ENCODE measurements around the gene SMIM5.

SMIM5 gene

DNA sequence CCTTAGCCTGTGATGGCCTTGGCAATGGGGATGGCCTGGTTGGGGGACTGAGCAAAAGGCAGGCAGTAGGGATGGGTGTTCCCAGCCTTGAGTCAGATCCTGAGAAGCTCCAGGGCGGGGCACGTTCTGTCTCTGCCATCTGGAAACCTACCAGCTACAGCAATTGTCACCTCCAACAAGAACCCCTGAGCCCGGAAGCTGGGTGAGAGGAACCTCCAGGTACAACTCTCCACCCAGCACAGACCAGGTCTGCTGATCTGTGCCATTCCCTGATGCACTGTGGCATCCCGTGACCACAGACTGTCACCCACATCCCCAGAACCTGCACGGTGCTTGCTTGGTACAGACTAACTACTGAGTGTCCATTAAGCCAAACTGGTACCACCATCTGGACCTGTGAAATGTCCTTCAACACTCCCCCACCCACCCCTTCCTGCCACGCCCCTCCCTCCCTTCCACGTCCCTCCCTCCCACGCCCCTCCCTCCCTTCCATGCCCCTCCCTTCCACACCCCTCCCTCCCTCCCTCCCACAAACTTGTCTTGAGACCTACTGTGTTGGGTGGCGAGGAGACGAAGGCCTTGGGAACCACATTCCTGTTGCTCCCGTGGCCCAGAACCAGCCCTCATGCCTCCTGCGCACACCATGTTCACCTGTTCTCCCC is 29.1 kb upstream of the SMIM5 start:
- DNase-seq (ENCODE audit: low spot score): no peak
- in situ Hi-C loops (cut with MboI; ENCODE audit: low pct_unique_long_range_greater_than_20kb, low sequenced_read_pairs, unreplicated experiment): no loop called here
- no peak for TF ChIP-seq CTCF (IDR thresholded peaks at IDR 0.05; ENCODE audit: extremely low read depth, insufficient read depth, missing control alignments)

GRCh38 chr17:75605790-75606189 is 27.4 kb upstream of the SMIM5 start:
- in situ Hi-C loops (cut with MboI; ENCODE audit: low pct_unique_long_range_greater_than_20kb, low sequenced_read_pairs, unreplicated experiment): no loop called here
- TF ChIP-seq CTCF (IDR thresholded peaks at IDR 0.05; ENCODE audit: extremely low read depth, insufficient read depth, missing control alignments): no peak

DNA sequence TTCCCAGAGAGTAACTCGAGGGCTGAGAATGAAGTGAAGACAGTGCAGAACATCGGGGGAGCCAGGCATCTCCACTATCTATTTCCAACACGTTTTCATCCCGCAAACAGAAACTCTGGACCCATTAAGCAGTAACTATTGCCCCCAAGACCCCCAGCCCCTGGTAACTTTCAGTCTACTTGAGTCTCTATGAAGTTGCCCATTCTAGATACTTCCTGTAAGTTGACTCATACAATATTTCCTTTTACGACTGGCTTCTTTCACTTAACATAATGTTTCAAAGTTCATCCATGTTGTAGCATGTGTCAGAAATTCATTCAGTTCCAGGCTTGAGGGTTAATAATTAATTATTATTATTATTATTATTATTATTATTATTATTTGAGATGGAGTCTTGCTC is 26.1 kb upstream of the SMIM5 start:
- DNase-seq (ENCODE audit: low spot score): no peak
- in situ Hi-C loops (cut with MboI; ENCODE audit: low pct_unique_long_range_greater_than_20kb, low sequenced_read_pairs, unreplicated experiment): no loop called here
- TF ChIP-seq CTCF (IDR thresholded peaks at IDR 0.05; ENCODE audit: extremely low read depth, insufficient read depth, missing control alignments): no peak

More at GRCh38 chr17:75605790-75606189, 27.4 kb upstream of the SMIM5 start:
- DNase-seq (ENCODE audit: low spot score): no peak

DNA sequence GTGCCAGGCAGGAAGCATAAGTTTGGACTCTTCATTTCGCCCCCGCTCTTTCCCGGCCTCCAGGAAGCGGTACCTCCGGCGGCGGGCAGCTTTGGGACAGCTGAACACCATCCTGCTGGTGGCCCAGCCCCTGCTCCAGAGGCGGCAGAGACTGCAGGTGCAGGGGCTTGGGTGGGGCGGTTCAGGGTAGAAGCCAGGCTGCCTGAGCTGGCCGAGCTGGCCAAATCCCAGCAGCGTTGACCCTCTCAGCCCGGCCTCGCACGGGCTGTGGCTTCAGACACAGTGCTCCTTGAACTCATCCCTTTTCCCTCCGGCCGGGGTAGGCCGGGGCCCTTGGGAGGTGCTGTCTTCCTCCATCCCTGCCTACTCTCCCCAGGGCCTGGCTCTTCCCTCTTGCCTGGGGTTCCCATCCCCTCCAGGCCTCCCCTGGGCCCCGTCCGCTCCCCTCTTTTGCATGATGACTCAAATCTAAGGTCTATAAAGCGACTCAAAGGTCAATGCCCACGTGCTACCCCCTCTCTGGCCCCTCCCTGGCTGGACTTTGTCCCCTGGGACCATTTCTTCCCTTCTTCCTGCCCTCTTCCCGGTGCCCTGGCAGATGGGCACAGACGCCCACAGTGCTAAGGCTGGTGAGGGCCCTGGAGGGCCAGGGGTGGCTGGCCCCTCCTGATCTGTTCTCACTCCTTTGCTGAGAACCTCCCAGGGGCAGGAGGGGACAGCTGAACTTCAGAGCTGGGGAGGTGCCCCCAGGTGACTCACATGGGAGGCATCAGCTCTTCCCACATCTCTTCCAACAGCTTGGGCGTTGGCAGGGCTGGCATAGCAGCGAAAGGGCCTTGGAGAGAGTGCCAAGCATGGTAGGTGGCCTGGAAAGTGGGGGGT is 22.9 kb upstream of the SMIM5 start:
- DNase-seq (ENCODE audit: low spot score): no peak
- in situ Hi-C loops (cut with MboI; ENCODE audit: low pct_unique_long_range_greater_than_20kb, low sequenced_read_pairs, unreplicated experiment): no loop called here
- no peak for TF ChIP-seq CTCF (IDR thresholded peaks at IDR 0.05; ENCODE audit: extremely low read depth, insufficient read depth, missing control alignments)

DNA sequence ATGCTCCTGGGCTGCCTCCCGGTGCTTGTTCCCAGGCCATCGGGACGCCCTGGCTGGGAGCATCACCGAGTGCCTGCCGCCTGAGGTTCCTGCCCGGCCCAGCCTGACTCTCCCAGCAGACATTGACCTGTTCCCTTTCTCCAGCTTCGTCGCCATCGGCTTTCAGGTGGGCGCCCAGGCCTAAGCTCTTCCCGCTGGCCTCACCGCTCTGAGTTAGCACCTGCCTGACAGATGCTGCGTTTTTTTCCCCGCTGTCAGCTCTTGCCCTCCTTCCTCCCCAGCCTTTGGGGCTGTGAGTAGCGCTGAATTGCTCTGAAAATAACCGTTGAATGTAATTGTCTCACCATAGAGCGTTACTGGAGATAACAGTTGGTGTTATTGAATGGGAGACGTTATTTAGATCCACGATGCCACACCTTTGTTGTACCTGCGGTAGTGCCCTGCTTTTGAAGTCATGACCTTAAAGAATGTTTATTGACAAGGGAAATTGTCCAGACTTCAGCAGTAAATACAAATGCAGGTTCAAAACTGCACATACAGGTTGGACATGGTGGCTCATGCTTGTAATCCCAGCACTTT is 21.3 kb upstream of the SMIM5 start:
- in situ Hi-C loops (cut with MboI; ENCODE audit: low pct_unique_long_range_greater_than_20kb, low sequenced_read_pairs, unreplicated experiment): no loop called here
- no peak for DNase-seq (ENCODE audit: low spot score)
- no peak for TF ChIP-seq CTCF (IDR thresholded peaks at IDR 0.05; ENCODE audit: extremely low read depth, insufficient read depth, missing control alignments)

DNA sequence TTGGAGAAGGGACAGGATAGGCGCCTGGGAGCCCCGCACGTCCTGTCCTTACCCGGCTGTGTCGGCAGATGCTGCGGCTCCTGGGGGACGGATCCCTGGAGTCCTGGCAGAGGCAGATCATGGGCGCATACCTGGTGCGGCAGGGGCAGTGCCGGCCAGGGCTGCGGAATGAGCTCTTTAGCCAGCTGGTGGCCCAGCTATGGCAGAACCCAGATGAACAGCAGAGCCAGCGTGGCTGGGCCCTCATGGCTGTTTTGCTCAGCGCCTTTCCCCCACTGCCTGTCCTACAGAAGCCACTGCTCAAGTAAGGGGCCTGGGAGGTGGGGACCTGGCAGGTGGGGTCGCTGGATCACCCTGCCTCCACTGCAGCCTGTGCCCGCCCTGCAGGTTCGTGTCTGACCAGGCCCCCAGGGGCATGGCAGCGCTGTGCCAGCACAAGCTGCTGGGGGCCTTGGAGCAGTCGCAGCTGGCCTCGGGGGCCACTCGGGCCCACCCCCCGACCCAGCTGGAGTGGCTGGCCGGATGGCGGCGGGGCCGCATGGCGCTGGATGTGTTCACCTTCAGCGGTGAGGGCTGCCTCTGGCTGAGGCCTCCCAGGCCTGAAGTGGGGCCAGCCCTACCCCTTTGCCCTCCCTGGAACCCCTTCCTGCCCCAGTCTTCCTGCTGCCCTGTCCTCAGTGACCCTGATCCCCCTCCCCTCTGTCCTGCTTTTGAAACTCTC is 20.2 kb upstream of the SMIM5 start:
- no peak for TF ChIP-seq CTCF (IDR thresholded peaks at IDR 0.05; ENCODE audit: extremely low read depth, insufficient read depth, missing control alignments)
- DNase-seq (ENCODE audit: low spot score): no peak
- in situ Hi-C loops (cut with MboI; ENCODE audit: low pct_unique_long_range_greater_than_20kb, low sequenced_read_pairs, unreplicated experiment): no loop called here

Data from GM13977 (cell line).